HL-60 (cell line): ENCODE results near the gene IRF4.

Experiments
- DNase-seq, 2 experiments: peaks; one replicate each; pipeline ENCODE4 v3.0.0-alpha.2; 2010 to 2020; ENCODE audit warnings: low read depth in 1 of 2, low spot score in 1 of 2
- H3K27ac ChIP-seq: fragments of 250-450 bp; sonication (Bioruptor Pico); replicated peaks from 2 replicates; pipeline ENCODE4 v1.5.1; 2020; ENCODE audit warnings: mild to moderate bottlenecking, moderate library complexity
- H3K27me3 ChIP-seq: fragments of 250-450 bp; sonication (Bioruptor Pico); 2 replicates; pipeline ENCODE4 v1.5.1; 2021; ENCODE audit warnings: mild to moderate bottlenecking, moderate library complexity; ENCODE audit not compliant: insufficient read depth, poor library complexity, severe bottlenecking
- H3K4me3 ChIP-seq: replicated peaks from 2 replicates; pipeline ENCODE4 v1.5.1; 2011; ENCODE audit warnings: mild to moderate bottlenecking, control low read depth, low read length; ENCODE audit not compliant: insufficient read depth
- GABPA ChIP-seq: IDR thresholded peaks from 2 replicates; pipeline ENCODE4 v1.6.1; 2012; ENCODE audit warnings: low read depth
- POLR2AphosphoS5 ChIP-seq: IDR thresholded peaks from 2 replicates; pipeline ENCODE4 v1.6.1; 2012; ENCODE audit warnings: low read depth
- SPI1 ChIP-seq: IDR thresholded peaks from 2 replicates; pipeline ENCODE4 v1.6.1; 2012; ENCODE audit warnings: low read depth, mild to moderate bottlenecking, borderline replicate concordance
- TF ChIP-seq, protein P1 (sequence below): IDR thresholded peaks from one replicate; pipeline ENCODE4 v1.5.1; 2011; ENCODE audit warnings: low read length, control low read depth, inconsistent platforms; ENCODE audit not compliant: insufficient read depth
- TF ChIP-seq, protein P2 (sequence below): IDR thresholded peaks from 2 replicates; pipeline ENCODE4 v1.6.1; 2012; ENCODE audit warnings: low read depth; ENCODE audit not compliant: insufficient replicate concordance

IRF4 gene

GRCh38 chr6:389143-389542 lies 2.4 kb upstream of the IRF4 start:
- H3K27ac ChIP-seq: no peak overlapping the region
- peaks cover 57% of the 10 kb centered on the region for H3K27me3 ChIP-seq

GRCh38 chr6:389622-390021 lies 1.9 kb upstream of the IRF4 start:
- Histone ChIP-seq H3K4me3 (no peak overlapping the region), H3K27ac (no peak overlapping the region), H3K27me3 (peaks cover 62% of the 10 kb centered on the region)
- DNase-seq: no peak
- TF ChIP-seq POLR2AphosphoS5: no peak
- TF ChIP-seq SPI1: no peak
- TF ChIP-seq, protein P1, sequence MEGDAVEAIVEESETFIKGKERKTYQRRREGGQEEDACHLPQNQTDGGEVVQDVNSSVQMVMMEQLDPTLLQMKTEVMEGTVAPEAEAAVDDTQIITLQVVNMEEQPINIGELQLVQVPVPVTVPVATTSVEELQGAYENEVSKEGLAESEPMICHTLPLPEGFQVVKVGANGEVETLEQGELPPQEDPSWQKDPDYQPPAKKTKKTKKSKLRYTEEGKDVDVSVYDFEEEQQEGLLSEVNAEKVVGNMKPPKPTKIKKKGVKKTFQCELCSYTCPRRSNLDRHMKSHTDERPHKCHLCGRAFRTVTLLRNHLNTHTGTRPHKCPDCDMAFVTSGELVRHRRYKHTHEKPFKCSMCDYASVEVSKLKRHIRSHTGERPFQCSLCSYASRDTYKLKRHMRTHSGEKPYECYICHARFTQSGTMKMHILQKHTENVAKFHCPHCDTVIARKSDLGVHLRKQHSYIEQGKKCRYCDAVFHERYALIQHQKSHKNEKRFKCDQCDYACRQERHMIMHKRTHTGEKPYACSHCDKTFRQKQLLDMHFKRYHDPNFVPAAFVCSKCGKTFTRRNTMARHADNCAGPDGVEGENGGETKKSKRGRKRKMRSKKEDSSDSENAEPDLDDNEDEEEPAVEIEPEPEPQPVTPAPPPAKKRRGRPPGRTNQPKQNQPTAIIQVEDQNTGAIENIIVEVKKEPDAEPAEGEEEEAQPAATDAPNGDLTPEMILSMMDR: no peak
- TF ChIP-seq, protein P2, sequence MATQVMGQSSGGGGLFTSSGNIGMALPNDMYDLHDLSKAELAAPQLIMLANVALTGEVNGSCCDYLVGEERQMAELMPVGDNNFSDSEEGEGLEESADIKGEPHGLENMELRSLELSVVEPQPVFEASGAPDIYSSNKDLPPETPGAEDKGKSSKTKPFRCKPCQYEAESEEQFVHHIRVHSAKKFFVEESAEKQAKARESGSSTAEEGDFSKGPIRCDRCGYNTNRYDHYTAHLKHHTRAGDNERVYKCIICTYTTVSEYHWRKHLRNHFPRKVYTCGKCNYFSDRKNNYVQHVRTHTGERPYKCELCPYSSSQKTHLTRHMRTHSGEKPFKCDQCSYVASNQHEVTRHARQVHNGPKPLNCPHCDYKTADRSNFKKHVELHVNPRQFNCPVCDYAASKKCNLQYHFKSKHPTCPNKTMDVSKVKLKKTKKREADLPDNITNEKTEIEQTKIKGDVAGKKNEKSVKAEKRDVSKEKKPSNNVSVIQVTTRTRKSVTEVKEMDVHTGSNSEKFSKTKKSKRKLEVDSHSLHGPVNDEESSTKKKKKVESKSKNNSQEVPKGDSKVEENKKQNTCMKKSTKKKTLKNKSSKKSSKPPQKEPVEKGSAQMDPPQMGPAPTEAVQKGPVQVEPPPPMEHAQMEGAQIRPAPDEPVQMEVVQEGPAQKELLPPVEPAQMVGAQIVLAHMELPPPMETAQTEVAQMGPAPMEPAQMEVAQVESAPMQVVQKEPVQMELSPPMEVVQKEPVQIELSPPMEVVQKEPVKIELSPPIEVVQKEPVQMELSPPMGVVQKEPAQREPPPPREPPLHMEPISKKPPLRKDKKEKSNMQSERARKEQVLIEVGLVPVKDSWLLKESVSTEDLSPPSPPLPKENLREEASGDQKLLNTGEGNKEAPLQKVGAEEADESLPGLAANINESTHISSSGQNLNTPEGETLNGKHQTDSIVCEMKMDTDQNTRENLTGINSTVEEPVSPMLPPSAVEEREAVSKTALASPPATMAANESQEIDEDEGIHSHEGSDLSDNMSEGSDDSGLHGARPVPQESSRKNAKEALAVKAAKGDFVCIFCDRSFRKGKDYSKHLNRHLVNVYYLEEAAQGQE: no peak
- TF ChIP-seq GABPA: no peak

More at GRCh38 chr6:389143-389542, 2.4 kb upstream of the IRF4 start:
- H3K4me3 ChIP-seq: no peak overlapping the region
- TF ChIP-seq, protein P2: no peak
- TF ChIP-seq, protein P1: no peak
- TF ChIP-seq POLR2AphosphoS5 (no peak), SPI1 (no peak), GABPA (no peak)
- no peak for DNase-seq

DNA sequence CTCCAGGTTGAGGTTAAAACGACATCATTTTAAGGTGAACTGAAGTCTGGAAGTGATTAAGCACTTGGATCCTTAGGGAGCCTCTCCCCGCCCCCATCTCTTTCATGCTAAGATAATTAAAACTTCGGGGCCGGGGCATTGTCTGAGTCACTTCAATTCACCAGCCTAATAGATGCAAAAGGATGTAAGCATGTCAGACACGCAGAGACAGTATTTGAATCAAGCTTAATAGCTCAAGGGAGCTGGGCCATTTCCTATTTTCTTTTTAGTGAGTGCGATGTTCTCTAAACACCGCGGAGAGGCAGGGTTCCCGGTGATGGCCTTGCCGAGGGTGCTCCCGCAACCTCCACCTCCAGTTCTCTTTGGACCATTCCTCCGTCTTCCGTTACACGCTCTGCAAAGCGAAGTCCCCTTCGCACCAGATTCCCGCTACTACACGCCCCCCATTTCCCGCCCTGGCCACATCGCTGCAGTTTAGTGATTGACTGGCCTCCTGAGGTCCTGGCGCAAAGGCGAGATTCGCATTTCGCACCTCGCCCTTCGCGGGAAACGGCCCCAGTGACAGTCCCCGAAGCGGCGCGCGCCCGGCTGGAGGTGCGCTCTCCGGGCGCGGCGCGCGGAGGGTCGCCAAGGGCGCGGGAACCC lies 516 bp upstream of the IRF4 start:
- DNase-seq: no peak
- Histone ChIP-seq H3K27ac (no peak overlapping the region), H3K4me3 (no peak overlapping the region), H3K27me3 (peaks cover 69% of the 10 kb centered on the region)
- TF ChIP-seq, protein P1: no peak
- TF ChIP-seq, protein P2: no peak
- no peak for TF ChIP-seq SPI1
- TF ChIP-seq POLR2AphosphoS5: no peak
- no peak for TF ChIP-seq GABPA
